CD4-positive, alpha-beta T cell (primary cell): ENCODE measurements around the gene CPNE4. TPM values are rescaled to one million over a fixed set of nuclear protein-coding genes. Genes with fewer than 3 reads are reported as not detected.

Experiments used
- ATAC-seq: fragments of 200-7000 bp; cut with Tn5 transposase; one replicate; pipeline ENCODE4 v1.10.0; 2022; ENCODE audit warnings: mild to moderate bottlenecking; ENCODE audit not compliant: poor library complexity
- CTCF ChIA-PET: fragments of 350-600 bp; sonication (Branson Sonifier 250); formaldehyde crosslinking; loops from one replicate; lab custom pipeline; 2021; ENCODE audit warnings: antibody characterized with exemption, inconsistent platforms; lab: Charles Lee
- POLR2A ChIA-PET: fragments of 350-600 bp; sonication (Branson Sonifier 250); formaldehyde crosslinking; loops from one replicate; lab custom pipeline; 2021; ENCODE audit warnings: antibody characterized with exemption, inconsistent platforms; lab: Charles Lee
- DNase-seq, 14 experiments: peaks; one replicate each; pipeline ENCODE4 v3.0.0-alpha.2; 2013 to 2020; ENCODE audit warnings: mixed read lengths in 2 of 14
- H3K27ac ChIP-seq, 2 donors: one replicate each; pipeline versions ENCODE4 v1.5.1 to v1.7.0; 2013; ENCODE audit warnings: low read length in 2 of 2, low read depth in 1 of 2, mild to moderate bottlenecking in 1 of 2
- H3K27me3 ChIP-seq, 2 experiments: 1 replicate in 1 of 2; 2 replicates in 1 of 2; pipeline versions ENCODE4 v1.6.1 to v1.7.0; 2013; ENCODE audit warnings: low read length in 2 of 2, control low read depth in 1 of 2, mild to moderate bottlenecking in 1 of 2, moderate library complexity in 1 of 2; ENCODE audit not compliant: insufficient read depth in 2 of 2, control insufficient read depth in 1 of 2
- H3K36me3 ChIP-seq: one replicate; pipeline ENCODE4 v1.6.1; 2013; ENCODE audit warnings: low read length, control low read depth; ENCODE audit not compliant: insufficient read depth
- H3K4me1 ChIP-seq: one replicate; pipeline ENCODE4 v1.6.1; 2013; ENCODE audit warnings: low read length, control low read depth; ENCODE audit not compliant: insufficient read depth
- H3K4me3 ChIP-seq: one replicate; pipeline ENCODE4 v1.5.1; 2013; ENCODE audit warnings: mild to moderate bottlenecking, low read length, moderate library complexity
- H3K9me3 ChIP-seq, 2 experiments: 1 replicate in 1 of 2; 2 replicates in 1 of 2; pipeline versions ENCODE4 v1.6.1 to v1.7.0; 2013; ENCODE audit warnings: low read length in 2 of 2, mild to moderate bottlenecking in 2 of 2, control low read depth in 1 of 2, moderate library complexity in 1 of 2; ENCODE audit not compliant: control insufficient read depth in 1 of 2, insufficient read depth in 1 of 2
- H3K27ac Mint-ChIP-seq: one replicate; pipeline ENCODE4 v1.8.0; 2020; ENCODE audit warnings: mixed read lengths
- H3K27me3 Mint-ChIP-seq: one replicate; pipeline ENCODE4 v1.8.0; 2021; ENCODE audit warnings: mixed read lengths
- H3K36me3 Mint-ChIP-seq: one replicate; pipeline ENCODE4 v1.8.0; 2021; ENCODE audit warnings: low read depth, mixed read lengths
- H3K4me1 Mint-ChIP-seq: one replicate; pipeline ENCODE4 v1.8.0; 2021; ENCODE audit warnings: low read depth, mixed read lengths
- H3K4me3 Mint-ChIP-seq: one replicate; pipeline ENCODE4 v1.8.0; 2020; ENCODE audit warnings: mild to moderate bottlenecking, mixed read lengths
- H3K9me3 Mint-ChIP-seq: one replicate; pipeline ENCODE4 v1.8.0; 2020; ENCODE audit warnings: mixed read lengths
- CTCF ChIP-seq: fragments of 200-600 bp; IDR thresholded peaks from one replicate; pipeline ENCODE4 v1.8.0; 2022; ENCODE audit warnings: antibody characterized with exemption, mild to moderate bottlenecking
- intact Hi-C, 2 experiments: fragments of 100-400 bp; cut with DNase I in 1 of 2; cut with micrococcal nuclease in 1 of 2; formaldehyde crosslinking; loops; one replicate each; pipeline versions ENCODE4 v1.15.1 to v1.9.0; 2023 to 2025; cut with DNase I, micrococcal nuclease
- total RNA-seq, 174 experiments: library from RNA in 2 of 174; stranded (reverse) in 2 of 174; gene quantifications; one replicate each; pipeline ENCODE4 v1.2.3 and lab custom pipeline; 2021 to 2026

Gene CPNE4
- total RNA-seq, 2 experiments from 2014 or later: not detected

GRCh38 chr3:131530388-131530787, 504.4 kb downstream of the CPNE4 start:
- Mint-ChIP-seq H3K9me3 (peaks cover 4% of the 10 kb centered on the region), H3K4me3 (no peak overlapping the region), H3K36me3 (no peaks in the 10 kb centered on the region), H3K4me1 (no peaks in the 10 kb centered on the region), H3K27me3 (peaks cover 57% of the 10 kb centered on the region), H3K27ac (no peak overlapping the region)
- Histone ChIP-seq H3K27me3 (peaks cover 17% of the 10 kb centered on the region in 2 experiments), H3K4me3 (no peak overlapping the region), H3K36me3 (no peaks in the 10 kb centered on the region), H3K27ac (no peak overlapping the region), H3K4me1 (peaks cover 4% of the 10 kb centered on the region), H3K9me3 (peaks cover 0 to 10% of the 10 kb centered on the region in 2 experiments)
- DNase-seq (no peak), ATAC-seq (no peak)
- POLR2A ChIA-PET: no interaction called here
- intact Hi-C loops: no loop called here
- TF ChIP-seq CTCF: no peak
- CTCF ChIA-PET: no interaction called here

- no peak overlapping the region for H3K27ac ChIP-seq
- CTCF ChIA-PET: no interaction called here
- Mint-ChIP-seq H3K27ac (no peak overlapping the region), H3K36me3 (no peaks in the 10 kb centered on the region), H3K4me3 (no peak overlapping the region), H3K9me3 (no peaks in the 10 kb centered on the region), H3K27me3 (peaks cover 61% of the 10 kb centered on the region), H3K4me1 (no peaks in the 10 kb centered on the region)
- POLR2A ChIA-PET: no interaction called here
- no peaks in the 10 kb centered on the region for H3K36me3 ChIP-seq
- intact Hi-C loops: no loop called here
- no peak overlapping the region for H3K4me3 ChIP-seq
- H3K9me3 ChIP-seq: peaks cover 0 to 10% of the 10 kb centered on the region in 2 experiments
- H3K27me3 ChIP-seq: peaks cover 18% of the 10 kb centered on the region in 2 experiments
- ATAC-seq: no peak
- TF ChIP-seq CTCF: no peak
- no peak for DNase-seq
- peaks cover 4% of the 10 kb centered on the region for H3K4me1 ChIP-seq
Measured at GRCh38 chr3:131526801-131527347, 507.9 kb downstream of the CPNE4 start.

GRCh38 chr3:131518680-131519079, 516.1 kb downstream of the CPNE4 start:
- H3K4me1 ChIP-seq: no peaks in the 10 kb centered on the region
- Mint-ChIP-seq H3K4me3 (no peak overlapping the region), H3K4me1 (no peaks in the 10 kb centered on the region), H3K36me3 (no peaks in the 10 kb centered on the region), H3K9me3 (peaks cover 3% of the 10 kb centered on the region), H3K27me3 (peaks cover 8% of the 10 kb centered on the region), H3K27ac (no peak overlapping the region)
- no peaks in the 10 kb centered on the region for H3K9me3 ChIP-seq
- CTCF ChIA-PET: no interaction called here
- DNase-seq: no peak
- intact Hi-C loops: no loop called here
- H3K4me3 ChIP-seq: no peak overlapping the region
- ATAC-seq: no peak
- POLR2A ChIA-PET: no interaction called here
- no peak for TF ChIP-seq CTCF
- H3K27ac ChIP-seq: no peak overlapping the region
- H3K27me3 ChIP-seq: no peaks in the 10 kb centered on the region
- H3K36me3 ChIP-seq: no peaks in the 10 kb centered on the region
